H1 (cell line): ENCODE results near the gene RBM42. TPM values are rescaled to one million over a fixed set of nuclear protein-coding genes. Genes with fewer than 3 reads are reported as not detected.

Source experiments
- CTCF ChIA-PET: fragments of 300-600 bp; sonication (Branson Sonifier 250); formaldehyde crosslinking; loops from one replicate; lab custom pipeline; 2021; ENCODE audit not compliant: partially characterized antibody; lab: Charles Lee
- POLR2A ChIA-PET: fragments of 300-600 bp; sonication (Branson Sonifier 250); formaldehyde crosslinking; loops from one replicate; lab custom pipeline; 2021; ENCODE audit warnings: inconsistent platforms; ENCODE audit not compliant: partially characterized antibody; lab: Charles Lee
- DNase-seq, 2 experiments: peaks; one replicate each; pipeline versions ENCODE4 v3.0.0 to v3.0.0-alpha.2; 2010 to 2022; ENCODE audit warnings: low spot score in 2 of 2, low read depth in 1 of 2, mixed read lengths in 1 of 2
- FAIRE-seq: peaks from 2 replicates; lab custom pipeline; 2011; peaks lifted over from hg19 to GRCh38; lab: Jason Lieb, UNC
- H2AFZ ChIP-seq: 2 replicates; pipeline ENCODE4 v1.8.1; 2012; ENCODE audit warnings: low read length, inconsistent platforms
- H2AK5ac ChIP-seq: 2 replicates; pipeline ENCODE4 v1.6.1; 2013; ENCODE audit warnings: low read depth, low read length
- H2BK120ac ChIP-seq: replicated peaks from 2 replicates; pipeline ENCODE3; 2013; ENCODE audit warnings: low read depth, low read length, inconsistent platforms
- H2BK12ac ChIP-seq: 2 replicates; pipeline ENCODE4 v1.6.1; 2013; ENCODE audit warnings: low read depth, low read length
- H2BK15ac ChIP-seq: 2 replicates; pipeline ENCODE4 v1.6.1; 2013; ENCODE audit warnings: low read length
- H2BK20ac ChIP-seq: 2 replicates; pipeline ENCODE4 v1.6.1; 2013; ENCODE audit warnings: low read length
- H2BK5ac ChIP-seq: 2 replicates; pipeline ENCODE4 v1.6.1; 2013; ENCODE audit warnings: low read depth, low read length
- H3K14ac ChIP-seq: 2 replicates; pipeline ENCODE4 v1.6.1; 2013; ENCODE audit warnings: inconsistent platforms; ENCODE audit not compliant: insufficient read length
- H3K18ac ChIP-seq: 2 replicates; pipeline ENCODE4 v1.6.1; 2013; ENCODE audit warnings: low read length; ENCODE audit errors: extremely low read depth
- H3K23ac ChIP-seq: 2 replicates; pipeline ENCODE4 v1.6.1; 2013; ENCODE audit warnings: inconsistent platforms; ENCODE audit not compliant: insufficient read length
- H3K23me2 ChIP-seq: 2 replicates; pipeline ENCODE4 v1.6.1; 2013; ENCODE audit warnings: low read depth, low read length
- H3K27ac ChIP-seq: 2 replicates; pipeline ENCODE4 v1.6.1; 2011; ENCODE audit warnings: low read depth, low read length, inconsistent platforms
- H3K27me3 ChIP-seq, 4 experiments: replicated peaks in 1 of 4; 1 replicate in 1 of 4; 2 replicates in 3 of 4; pipeline versions ENCODE4 v1.6.1 to v1.8.1; 2011 to 2013; ENCODE audit warnings: low read length in 3 of 4, mild to moderate bottlenecking in 3 of 4, inconsistent platforms in 2 of 4, mixed read lengths in 2 of 4, moderate library complexity in 1 of 4; ENCODE audit not compliant: control insufficient read depth in 3 of 4, insufficient read depth in 3 of 4; ENCODE audit errors: extremely low read depth in 1 of 4
- H3K36me3 ChIP-seq, 4 experiments: 2 replicates each; pipeline versions ENCODE4 v1.6.1 to v1.8.1; 2011 to 2013; ENCODE audit warnings: mild to moderate bottlenecking in 4 of 4, low read length in 3 of 4, moderate library complexity in 2 of 4, control low read depth in 1 of 4, inconsistent platforms in 1 of 4; ENCODE audit not compliant: insufficient read depth in 4 of 4, control insufficient read depth in 2 of 4
- H3K4ac ChIP-seq: replicated peaks from 2 replicates; pipeline ENCODE3; 2013; ENCODE audit warnings: low read length, low read depth, mixed read lengths, inconsistent platforms; ENCODE audit not compliant: insufficient read length
- H3K4me1 ChIP-seq, 4 experiments: replicated peaks in 1 of 4; 1 replicate in 1 of 4; 2 replicates in 3 of 4; pipeline versions ENCODE4 v1.6.1 to v1.8.1; 2011 to 2013; ENCODE audit warnings: low read length in 3 of 4, inconsistent platforms in 2 of 4, mixed read lengths in 1 of 4; ENCODE audit not compliant: insufficient read depth in 4 of 4, control insufficient read depth in 3 of 4
- H3K4me2 ChIP-seq, 2 experiments: 2 replicates each; pipeline versions ENCODE4 v1.6.1 to v1.8.1; 2011 to 2013; ENCODE audit warnings: low read depth in 2 of 2, low read length in 2 of 2, control low read depth in 1 of 2, inconsistent platforms in 1 of 2, mild to moderate bottlenecking in 1 of 2; ENCODE audit not compliant: insufficient read depth in 1 of 2
- H3K4me3 ChIP-seq, 4 experiments: fragments of 200-600, 300-600 bp in 1 of 4; sonication (generic), shearing (Covaris generic), sonication (Bioruptor Twin) in 1 of 4; 2 replicates each; pipeline versions ENCODE4 v1.5.1 to v1.8.1; 2011 to 2016; ENCODE audit warnings: low read length in 4 of 4, low read depth in 3 of 4, control low read depth in 2 of 4, inconsistent platforms in 2 of 4, mild to moderate bottlenecking in 2 of 4, mixed read lengths in 1 of 4, moderate library complexity in 1 of 4; ENCODE audit not compliant: insufficient read depth in 2 of 4; ENCODE audit errors: extremely low read depth in 1 of 4
- H3K56ac ChIP-seq: replicated peaks from 2 replicates; pipeline ENCODE3; 2013; ENCODE audit warnings: low read depth, mild to moderate bottlenecking, mixed read lengths, low read length, inconsistent platforms; ENCODE audit not compliant: insufficient read length
- H3K79me1 ChIP-seq: 2 replicates; pipeline ENCODE4 v1.6.1; 2013; ENCODE audit warnings: low read depth, low read length, control low read depth
- H3K79me2 ChIP-seq, 2 experiments: 2 replicates each; pipeline versions ENCODE4 v1.6.1 to v1.8.1; 2012 to 2013; ENCODE audit warnings: low read length in 2 of 2, mild to moderate bottlenecking in 2 of 2, inconsistent platforms in 1 of 2; ENCODE audit not compliant: insufficient read depth in 2 of 2, control insufficient read depth in 1 of 2
- H3K9ac ChIP-seq, 4 experiments: replicated peaks in 1 of 4; 1 replicate in 1 of 4; 2 replicates in 3 of 4; pipeline versions ENCODE4 v1.6.1 to v1.8.1; 2011 to 2013; ENCODE audit warnings: low read depth in 3 of 4, low read length in 3 of 4, control low read depth in 2 of 4, mild to moderate bottlenecking in 2 of 4, moderate library complexity in 2 of 4, inconsistent platforms in 1 of 4; ENCODE audit errors: extremely low read depth in 1 of 4
- H3K9me3 ChIP-seq, 2 experiments: 2 replicates each; pipeline versions ENCODE4 v1.6.1 to v1.8.1; 2012 to 2013; ENCODE audit warnings: mild to moderate bottlenecking in 2 of 2, moderate library complexity in 2 of 2, control low read depth in 1 of 2, inconsistent platforms in 1 of 2, low read depth in 1 of 2, low read length in 1 of 2, mixed read lengths in 1 of 2; ENCODE audit not compliant: insufficient read depth in 2 of 2
- H4K20me1 ChIP-seq, 2 experiments: replicated peaks in 1 of 2; 2 replicates each; pipeline versions ENCODE3 to v1.8.1; 2011 to 2013; ENCODE audit warnings: inconsistent platforms in 2 of 2, low read length in 2 of 2, mild to moderate bottlenecking in 1 of 2; ENCODE audit not compliant: insufficient read depth in 2 of 2, control insufficient read depth in 1 of 2
- H4K5ac ChIP-seq: 2 replicates; pipeline ENCODE4 v1.6.1; 2013; ENCODE audit warnings: low read length, low read depth, mixed read lengths, inconsistent platforms; ENCODE audit not compliant: insufficient read length
- H4K8ac ChIP-seq: 2 replicates; pipeline ENCODE4 v1.8.0; 2013; ENCODE audit warnings: mild to moderate bottlenecking, moderate library complexity, low read length, inconsistent platforms; ENCODE audit not compliant: insufficient read depth; ENCODE audit errors: extremely low read depth
- H4K91ac ChIP-seq: replicated peaks from 2 replicates; pipeline ENCODE3; 2013; ENCODE audit warnings: low read length, mixed read lengths, inconsistent platforms; ENCODE audit not compliant: insufficient read length
- CTCF ChIP-seq, 3 experiments: IDR thresholded peaks; 1 replicate in 2 of 3; 2 replicates in 1 of 3; pipeline versions ENCODE4 v1.5.1 to v1.6.1; 2011; ENCODE audit warnings: low read length in 3 of 3, mild to moderate bottlenecking in 3 of 3, inconsistent platforms in 2 of 3, low read depth in 1 of 3, moderate library complexity in 1 of 3; ENCODE audit not compliant: insufficient read depth in 1 of 3; ENCODE audit errors: control extremely low read depth in 1 of 3
- FOSL1 ChIP-seq: IDR thresholded peaks from 2 replicates; pipeline ENCODE4 v1.6.1; 2011; ENCODE audit warnings: mild to moderate bottlenecking, low read depth, low read length, moderate library complexity; ENCODE audit not compliant: insufficient read depth
- HDAC2 ChIP-seq, 2 experiments: fragments of 300-600 bp in 1 of 2; sonication (generic) in 1 of 2; IDR thresholded peaks; 2 replicates each; pipeline ENCODE4 v1.6.1; 2011 to 2012; ENCODE audit warnings: low read depth in 2 of 2, low read length in 2 of 2, mild to moderate bottlenecking in 2 of 2, moderate library complexity in 2 of 2, borderline replicate concordance in 1 of 2, inconsistent platforms in 1 of 2
- JUN ChIP-seq: IDR thresholded peaks from 2 replicates; pipeline ENCODE4 v1.6.1; 2011; ENCODE audit warnings: low read depth, mild to moderate bottlenecking, improper control_type of control experiment, low read length
- MAX ChIP-seq: IDR thresholded peaks from 2 replicates; pipeline ENCODE4 v1.6.1; 2012; ENCODE audit warnings: inconsistent platforms
- POU5F1 ChIP-seq: IDR thresholded peaks from 2 replicates; pipeline ENCODE4 v1.6.1; 2011; ENCODE audit warnings: low read depth, mild to moderate bottlenecking, low read length, moderate library complexity
- RAD21 ChIP-seq, 2 experiments: IDR thresholded peaks in 1 of 2; conservative IDR thresholded peaks in 1 of 2; 2 replicates each; pipeline ENCODE4 v1.6.1; 2011; ENCODE audit warnings: low read depth in 2 of 2, low read length in 2 of 2, improper control_type of control experiment in 1 of 2, inconsistent platforms in 1 of 2, mild to moderate bottlenecking in 1 of 2, moderate library complexity in 1 of 2
- WGBS, 2 experiments: shearing (Covaris generic) in 1 of 2; methylation state at CpG; one replicate each; pipeline versions ENCODE4 v1.1.6 to v1.1.7; 2013 to 2015; ENCODE audit warnings: low lambda C conversion rate in 2 of 2, mixed read lengths in 2 of 2, inconsistent platforms in 1 of 2, low coverage in 1 of 2, missing lambda C conversion rate in 1 of 2; ENCODE audit not compliant: insufficient replicate concordance in 2 of 2, insufficient coverage in 1 of 2, insufficient read length in 1 of 2; ENCODE audit errors: extremely low coverage in 1 of 2, missing lambda C conversion rate in 1 of 2; 5-methylcytosine and 5-hydroxymethylcytosine counted together
- polyA plus RNA-seq, 7 experiments: library from polyadenylated mRNA; depleted of rRNA in 3 of 7; stranded (reverse) in 5 of 7; unstranded in 2 of 7; fragments of >200 nt in 5 of 7; fragments of 200-250 nt in 2 of 7; gene quantifications; 1 replicate in 5 of 7; 2 replicates in 1 of 7; 4 replicates in 1 of 7; pipeline versions ENCODE4 v1.2.1 to v1.2.3, GENCODE V29; 2011 to 2013; ENCODE audit warnings: missing spikeins in 2 of 7, mixed read lengths in 2 of 7
- total RNA-seq: library from RNA; stranded (reverse); fragmentation: NEBNext Ultra II Directional; extraction: Animal tissue kit (Norgen Biotek cat#: 25700); gene quantifications from 2 replicates; pipeline ENCODE4 v1.2.1, GENCODE V29; 2021

Gene RBM42
- total and polyA plus RNA-seq, 2 of the 8 experiments (the other 6 are each of a cell fraction or from before 2014, with no cell fraction given), result 59.8 to 80.8 TPM

- Histone ChIP-seq H3K23ac (no peak overlapping the region), H3K56ac (no peak overlapping the region), H3K4me3 (peak overlapping the region; percentile 22 to 90 (median 86); a peak in 5 of 8 replicates), H4K91ac (peak overlapping the region; percentile 52), H3K14ac (no peak overlapping the region), H3K27me3 (peaks cover 0 to 3% (median 0%) of the 10 kb centered on the region in 4 experiments; a peak in 1 of 7 replicates), H2BK120ac (no peak overlapping the region), H3K23me2 (peaks cover 8% of the 10 kb centered on the region; the same call in 1 of the 2 replicates), H4K20me1 (no peaks in the 10 kb centered on the region), H2BK20ac (no peak overlapping the region), H3K36me3 (peaks cover 0 to 6% (median 4%) of the 10 kb centered on the region in 4 experiments; a peak in 3 of 8 replicates), H3K18ac (no peak overlapping the region; the same call in 1 of the 2 replicates), H3K9me3 (peaks cover 5 to 8% of the 10 kb centered on the region in 2 experiments), H2BK12ac (peak overlapping the region; percentile 84; the same call in 1 of the 2 replicates), H3K27ac (no peak overlapping the region), H2AK5ac (no peak overlapping the region), H2BK15ac (no peak overlapping the region), H3K79me2 (no peaks in the 10 kb centered on the region), H2AFZ (peak overlapping the region; percentile 60; the same call in 1 of the 2 replicates), H4K5ac (peak overlapping the region; percentile 29), H2BK5ac (no peak overlapping the region), H3K79me1 (no peaks in the 10 kb centered on the region), H4K8ac (no peak overlapping the region; the same call in 1 of the 2 replicates), H3K4me1 (peaks cover 0 to 4% (median 2%) of the 10 kb centered on the region in 4 experiments; a peak in 4 of 7 replicates), H3K4ac (no peak overlapping the region), H3K9ac (no peak overlapping the region; a peak in 1 of 7 replicates), H3K4me2 (peak overlapping the region; percentile 96 to 98)
- no peak for TF ChIP-seq FOSL1
- no peak for TF ChIP-seq JUN
- no peak for TF ChIP-seq RAD21 (IDR thresholded peaks at IDR 0.05 in 1 of 2, conservative IDR thresholded peaks at IDR 0.05 in 1 of 2; ENCODE audit: low read depth in 2 of 2, low read length in 2 of 2)
- TF ChIP-seq CTCF (IDR thresholded peaks at IDR 0.05; ENCODE audit: control extremely low read depth in 1 of 3, insufficient read depth in 1 of 3, low read depth in 1 of 3, low read length in 3 of 3), result no peak
- TF ChIP-seq POU5F1, result no peak
- peak in 1 of 2 experiments; percentile 14; a peak in 1 of 4 replicates for TF ChIP-seq HDAC2 (IDR thresholded peaks at IDR 0.05; ENCODE audit: borderline replicate concordance in 1 of 2, low read depth in 2 of 2, low read length in 2 of 2)
- TF ChIP-seq MAX, result no peak
- 44% methylated on average over 9 of the region's 9 CpGs; no CpG with 5 or more reads in 1 of the 2 experiments for WGBS, 2 experiments
- ChIA-PET POLR2A (interaction anchor here (0.7 to 3.8 kb wide), 12 partner anchors 9 to 117 kb away, joined by 3 to 16 read pairs (median 6); no protein-coding TSS in a partner anchor), CTCF (interaction anchor here (0.9 to 7.1 kb wide), 6 partner anchors 11 to 100 kb away, joined by 4 to 38 read pairs (median 12); no protein-coding TSS in a partner anchor)
- no peak for DNase-seq
- FAIRE-seq, result no peak
These were observed 16.6 kb upstream of the RBM42 start for GRCh38 chr19:35612224-35612558.
